HG03060 (cell line): ENCODE measurements around the gene GPC6.

ENCODE experiments used
- ATAC-seq: cut with Tn5 transposase; IDR thresholded peaks from one replicate; pipeline ENCODE4 v1.9.1; 2021; ENCODE audit warnings: low read depth, moderate number of reproducible peaks; ENCODE audit not compliant: unreplicated experiment

GPC6 gene

GRCh38 chr13:93360021-93360420 is 133.4 kb downstream of the GPC6 start:
- ATAC-seq, result no peak

- ATAC-seq, result no peak
Observed at GRCh38 chr13:93361703-93362102, 135.1 kb downstream of the GPC6 start.

GRCh38 chr13:93364166-93364565 is 137.6 kb downstream of the GPC6 start:
- no peak for ATAC-seq

- no peak for ATAC-seq
Observed at GRCh38 chr13:93368296-93368695, 141.7 kb downstream of the GPC6 start.

- no peak for ATAC-seq
Observed at GRCh38 chr13:93368718-93369117, 142.1 kb downstream of the GPC6 start.

- ATAC-seq, result no peak
Observed at GRCh38 chr13:93372856-93373255, 146.2 kb downstream of the GPC6 start.

GRCh38 chr13:93375491-93375890 is 148.9 kb downstream of the GPC6 start:
- ATAC-seq, result no peak

- no peak for ATAC-seq
Observed at GRCh38 chr13:93377196-93377595, 150.6 kb downstream of the GPC6 start.

- ATAC-seq, result no peak
Observed at GRCh38 chr13:93378184-93378583, 151.6 kb downstream of the GPC6 start.

GRCh38 chr13:93386116-93386515 is 159.5 kb downstream of the GPC6 start:
- ATAC-seq, result no peak

GRCh38 chr13:93388701-93389100 is 162.1 kb downstream of the GPC6 start:
- ATAC-seq, result no peak

- ATAC-seq, result no peak
Observed at GRCh38 chr13:93397619-93398018, 171.0 kb downstream of the GPC6 start.

- ATAC-seq, result no peak
Observed at GRCh38 chr13:93398167-93399035, 171.8 kb downstream of the GPC6 start.

- ATAC-seq, result no peak
Observed at GRCh38 chr13:93399212-93399611, 172.6 kb downstream of the GPC6 start.

GRCh38 chr13:93406136-93406535 is 179.5 kb downstream of the GPC6 start:
- no peak for ATAC-seq

GRCh38 chr13:93407551-93407950 is 180.9 kb downstream of the GPC6 start:
- ATAC-seq, result no peak

GRCh38 chr13:93409001-93409400 is 182.4 kb downstream of the GPC6 start:
- ATAC-seq, result no peak

GRCh38 chr13:93409816-93410215 is 183.2 kb downstream of the GPC6 start:
- no peak for ATAC-seq

- ATAC-seq, result no peak
Observed at GRCh38 chr13:93411186-93411680, 184.6 kb downstream of the GPC6 start.

- no peak for ATAC-seq
Observed at GRCh38 chr13:93412676-93413075, 186.1 kb downstream of the GPC6 start.

- ATAC-seq, result no peak
Observed at GRCh38 chr13:93413972-93414717, 187.5 kb downstream of the GPC6 start.
